Measurements from ENCODE around the gene PPARA. TPM values are rescaled to one million over a fixed set of nuclear protein-coding genes. Genes with fewer than 3 reads are reported as not detected.
A peak's percentile ranks its signal among the peaks of the same experiment; 100 is the strongest.

The PPARA gene
- total and polyA plus RNA-seq, 2 donors (not counting 1 experiment from before 2014, with no cell fraction given): 10.2 to 17.5 TPM

DNA sequence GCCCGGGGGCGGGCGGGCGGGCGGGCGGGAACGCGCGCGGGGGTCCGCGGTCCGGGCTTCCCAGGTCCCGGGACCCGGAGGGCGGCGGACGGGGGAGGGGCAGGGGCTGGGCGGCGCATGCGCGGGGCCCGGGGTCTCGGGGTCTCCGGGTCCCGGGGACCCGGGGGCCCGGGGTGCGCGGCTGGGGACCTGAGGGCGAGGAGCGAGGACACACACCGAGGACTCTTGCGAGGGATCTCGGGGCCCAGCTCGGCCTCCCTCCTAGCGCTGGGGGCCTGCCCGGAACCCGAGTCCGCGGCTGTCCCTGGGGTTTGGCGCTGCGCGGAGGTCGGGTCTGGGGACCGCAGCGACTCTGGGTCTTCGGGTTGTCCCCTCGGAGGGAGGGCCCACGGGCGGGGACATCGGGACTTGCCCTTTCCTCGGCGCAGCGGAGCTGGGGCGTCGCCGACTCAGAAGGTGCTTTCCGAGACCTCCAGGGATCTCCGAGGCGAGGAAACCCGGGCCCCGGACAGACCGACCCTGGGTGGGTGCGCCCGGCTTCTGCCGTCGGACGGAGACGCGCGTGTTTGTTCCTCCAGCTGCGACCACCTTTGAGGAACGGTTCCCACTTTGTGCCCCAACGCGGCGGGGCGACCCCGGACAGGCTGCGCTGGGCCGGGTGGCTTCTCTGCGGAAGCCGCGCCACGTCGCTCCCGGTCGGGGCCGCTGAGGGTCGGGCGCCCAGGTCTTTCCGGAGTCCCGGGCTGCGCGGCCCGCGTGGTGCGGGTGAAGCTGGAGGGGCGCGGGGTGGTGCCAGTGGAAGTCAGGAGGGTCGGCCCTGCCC, 540 bp downstream of the PPARA start:
- Histone ChIP-seq H3K27ac (ENCODE audit: insufficient read depth, low read length) (peak overlapping the region; percentile 19), H3K4me3 (replicated peaks in 1 of 4; ENCODE audit: control extremely low read depth in 1 of 4, insufficient read depth in 1 of 4, low read depth in 3 of 4, low read length in 4 of 4) (peak overlapping the region; percentile 69 to 87 (median 80)), H2AFZ (ENCODE audit: low read length) (peak overlapping the region; percentile 57), H3K4me2 (ENCODE audit: extremely low read depth, insufficient read depth, low read length) (peak overlapping the region; percentile 69), H3K27me3 (ENCODE audit: control insufficient read depth, insufficient read depth, low read length) (peaks cover 26% of the 10 kb centered on the region), H3K79me2 (ENCODE audit: control insufficient read depth, insufficient read depth, low read length) (no peaks in the 10 kb centered on the region), H3K36me3 (ENCODE audit: control insufficient read depth, insufficient read depth, low read length) (no peaks in the 10 kb centered on the region), H3K9me3 (ENCODE audit: control insufficient read depth, insufficient read depth, low read depth, low read length) (no peaks in the 10 kb centered on the region), H4K20me1 (ENCODE audit: control insufficient read depth, extremely low read depth, insufficient read depth, low read length) (no peaks in the 10 kb centered on the region), H3K4me1 (ENCODE audit: control insufficient read depth, extremely low read depth, insufficient read depth, low read length) (peaks cover 2% of the 10 kb centered on the region), H3K9ac (ENCODE audit: insufficient read depth, low read length) (peak overlapping the region; percentile 70)
- TF ChIP-seq EZH2 (IDR thresholded peaks at IDR 0.05; ENCODE audit: low read length, missing control alignments): no peak
- TF ChIP-seq, protein P1, sequence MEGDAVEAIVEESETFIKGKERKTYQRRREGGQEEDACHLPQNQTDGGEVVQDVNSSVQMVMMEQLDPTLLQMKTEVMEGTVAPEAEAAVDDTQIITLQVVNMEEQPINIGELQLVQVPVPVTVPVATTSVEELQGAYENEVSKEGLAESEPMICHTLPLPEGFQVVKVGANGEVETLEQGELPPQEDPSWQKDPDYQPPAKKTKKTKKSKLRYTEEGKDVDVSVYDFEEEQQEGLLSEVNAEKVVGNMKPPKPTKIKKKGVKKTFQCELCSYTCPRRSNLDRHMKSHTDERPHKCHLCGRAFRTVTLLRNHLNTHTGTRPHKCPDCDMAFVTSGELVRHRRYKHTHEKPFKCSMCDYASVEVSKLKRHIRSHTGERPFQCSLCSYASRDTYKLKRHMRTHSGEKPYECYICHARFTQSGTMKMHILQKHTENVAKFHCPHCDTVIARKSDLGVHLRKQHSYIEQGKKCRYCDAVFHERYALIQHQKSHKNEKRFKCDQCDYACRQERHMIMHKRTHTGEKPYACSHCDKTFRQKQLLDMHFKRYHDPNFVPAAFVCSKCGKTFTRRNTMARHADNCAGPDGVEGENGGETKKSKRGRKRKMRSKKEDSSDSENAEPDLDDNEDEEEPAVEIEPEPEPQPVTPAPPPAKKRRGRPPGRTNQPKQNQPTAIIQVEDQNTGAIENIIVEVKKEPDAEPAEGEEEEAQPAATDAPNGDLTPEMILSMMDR (conservative IDR thresholded peaks at IDR 0.05 in 1 of 2, IDR thresholded peaks at IDR 0.05 in 1 of 2; ENCODE audit: low read depth in 1 of 2, low read length in 2 of 2): no peak
- DNase-seq (ENCODE audit: low read depth in 2 of 2): no peak

DNA sequence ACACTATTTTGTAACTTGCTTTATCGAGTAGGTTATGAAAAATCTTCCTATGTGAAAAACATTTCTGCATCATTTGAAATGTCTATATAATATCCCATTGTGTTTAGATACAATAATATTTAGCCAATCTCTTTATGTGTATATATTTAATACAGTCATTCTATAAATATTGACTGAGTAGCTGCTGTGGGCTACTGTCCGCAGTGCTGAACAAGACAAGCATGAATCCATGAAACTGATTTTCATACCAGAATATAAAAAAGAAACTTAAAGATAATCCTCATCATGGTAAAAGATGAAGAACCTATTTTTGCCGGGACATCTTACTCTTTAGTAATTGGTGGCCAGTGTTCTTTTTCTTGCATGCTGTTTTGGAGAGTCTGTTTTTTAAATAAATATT, 3.6 kb downstream of the PPARA start:
- TF ChIP-seq, protein P1 (conservative IDR thresholded peaks at IDR 0.05 in 1 of 2, IDR thresholded peaks at IDR 0.05 in 1 of 2; ENCODE audit: low read depth in 1 of 2, low read length in 2 of 2): no peak
- TF ChIP-seq EZH2 (IDR thresholded peaks at IDR 0.05; ENCODE audit: low read length, missing control alignments): no peak
- Histone ChIP-seq H3K27ac (ENCODE audit: insufficient read depth, low read length) (no peak overlapping the region), H3K9me3 (ENCODE audit: control insufficient read depth, insufficient read depth, low read depth, low read length) (no peaks in the 10 kb centered on the region), H3K36me3 (ENCODE audit: control insufficient read depth, insufficient read depth, low read length) (no peaks in the 10 kb centered on the region), H3K4me1 (ENCODE audit: control insufficient read depth, extremely low read depth, insufficient read depth, low read length) (peaks cover 2% of the 10 kb centered on the region), H3K4me2 (ENCODE audit: extremely low read depth, insufficient read depth, low read length) (no peak overlapping the region), H2AFZ (ENCODE audit: low read length) (no peak overlapping the region), H3K27me3 (ENCODE audit: control insufficient read depth, insufficient read depth, low read length) (peaks cover 5% of the 10 kb centered on the region), H3K79me2 (ENCODE audit: control insufficient read depth, insufficient read depth, low read length) (no peaks in the 10 kb centered on the region), H3K4me3 (replicated peaks in 1 of 4; ENCODE audit: control extremely low read depth in 1 of 4, insufficient read depth in 1 of 4, low read depth in 3 of 4, low read length in 4 of 4) (no peak overlapping the region), H3K9ac (ENCODE audit: insufficient read depth, low read length) (no peak overlapping the region), H4K20me1 (ENCODE audit: control insufficient read depth, extremely low read depth, insufficient read depth, low read length) (no peaks in the 10 kb centered on the region)
- DNase-seq (ENCODE audit: low read depth in 2 of 2): no peak

DNA sequence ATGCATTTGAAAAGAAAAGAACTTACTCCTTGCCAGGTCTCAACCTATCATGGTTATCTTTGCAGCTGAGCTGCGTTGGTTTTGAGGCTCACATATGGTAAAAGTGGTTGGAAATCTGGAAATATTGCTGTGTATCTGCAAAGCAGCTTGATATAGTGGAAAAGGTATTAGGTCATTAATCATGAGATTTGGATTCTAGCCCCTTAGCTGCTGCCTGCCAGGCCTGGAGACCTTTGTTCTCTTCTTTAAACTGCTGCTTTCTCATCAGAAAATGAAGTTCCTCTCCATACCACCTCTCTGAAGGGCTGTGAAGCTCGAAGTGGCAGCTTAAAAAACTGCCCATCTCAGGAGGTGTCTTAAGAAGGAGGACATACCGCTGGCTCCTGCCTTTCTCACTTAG, 5.7 kb downstream of the PPARA start:
- Histone ChIP-seq H3K79me2 (ENCODE audit: control insufficient read depth, insufficient read depth, low read length) (no peaks in the 10 kb centered on the region), H3K9me3 (ENCODE audit: control insufficient read depth, insufficient read depth, low read depth, low read length) (no peaks in the 10 kb centered on the region), H3K27ac (ENCODE audit: insufficient read depth, low read length) (no peak overlapping the region), H4K20me1 (ENCODE audit: control insufficient read depth, extremely low read depth, insufficient read depth, low read length) (no peaks in the 10 kb centered on the region), H3K4me2 (ENCODE audit: extremely low read depth, insufficient read depth, low read length) (no peak overlapping the region), H3K36me3 (ENCODE audit: control insufficient read depth, insufficient read depth, low read length) (no peaks in the 10 kb centered on the region), H3K27me3 (ENCODE audit: control insufficient read depth, insufficient read depth, low read length) (no peaks in the 10 kb centered on the region), H2AFZ (ENCODE audit: low read length) (no peak overlapping the region), H3K9ac (ENCODE audit: insufficient read depth, low read length) (no peak overlapping the region), H3K4me3 (replicated peaks in 1 of 4; ENCODE audit: control extremely low read depth in 1 of 4, insufficient read depth in 1 of 4, low read depth in 3 of 4, low read length in 4 of 4) (no peak overlapping the region), H3K4me1 (ENCODE audit: control insufficient read depth, extremely low read depth, insufficient read depth, low read length) (peaks cover 2% of the 10 kb centered on the region)
- TF ChIP-seq, protein P1 (conservative IDR thresholded peaks at IDR 0.05 in 1 of 2, IDR thresholded peaks at IDR 0.05 in 1 of 2; ENCODE audit: low read depth in 1 of 2, low read length in 2 of 2): no peak
- no peak for TF ChIP-seq EZH2 (IDR thresholded peaks at IDR 0.05; ENCODE audit: low read length, missing control alignments)
- DNase-seq (ENCODE audit: low read depth in 2 of 2): no peak

Data from fibroblast of lung (primary cell).